ENCODE data around the gene DELE1.
A peak's percentile ranks its signal among the peaks of the same experiment; 100 is the strongest.

Gene DELE1

DNA sequence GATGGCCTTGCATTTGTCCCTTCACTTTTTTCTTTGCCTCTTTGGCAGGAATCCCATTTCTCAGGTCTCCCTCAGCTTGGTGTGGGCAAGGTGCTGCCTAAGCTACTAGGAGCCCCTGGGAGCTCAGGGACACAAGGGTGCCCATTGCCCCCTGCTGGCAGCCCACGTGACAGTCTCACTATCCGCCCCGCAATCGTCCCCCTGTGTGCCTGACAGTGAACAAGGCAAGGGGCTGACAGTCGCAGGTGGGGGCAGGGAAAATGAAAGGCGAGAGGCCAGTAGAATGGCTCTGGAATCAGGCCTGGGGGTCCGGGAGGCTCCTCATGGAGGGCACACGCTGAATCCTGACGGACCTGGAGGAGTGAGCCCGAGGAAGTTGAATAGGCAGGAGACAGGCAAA is 36.3 kb downstream of the DELE1 start:
- DNase-seq, result peak; percentile 26

DNA sequence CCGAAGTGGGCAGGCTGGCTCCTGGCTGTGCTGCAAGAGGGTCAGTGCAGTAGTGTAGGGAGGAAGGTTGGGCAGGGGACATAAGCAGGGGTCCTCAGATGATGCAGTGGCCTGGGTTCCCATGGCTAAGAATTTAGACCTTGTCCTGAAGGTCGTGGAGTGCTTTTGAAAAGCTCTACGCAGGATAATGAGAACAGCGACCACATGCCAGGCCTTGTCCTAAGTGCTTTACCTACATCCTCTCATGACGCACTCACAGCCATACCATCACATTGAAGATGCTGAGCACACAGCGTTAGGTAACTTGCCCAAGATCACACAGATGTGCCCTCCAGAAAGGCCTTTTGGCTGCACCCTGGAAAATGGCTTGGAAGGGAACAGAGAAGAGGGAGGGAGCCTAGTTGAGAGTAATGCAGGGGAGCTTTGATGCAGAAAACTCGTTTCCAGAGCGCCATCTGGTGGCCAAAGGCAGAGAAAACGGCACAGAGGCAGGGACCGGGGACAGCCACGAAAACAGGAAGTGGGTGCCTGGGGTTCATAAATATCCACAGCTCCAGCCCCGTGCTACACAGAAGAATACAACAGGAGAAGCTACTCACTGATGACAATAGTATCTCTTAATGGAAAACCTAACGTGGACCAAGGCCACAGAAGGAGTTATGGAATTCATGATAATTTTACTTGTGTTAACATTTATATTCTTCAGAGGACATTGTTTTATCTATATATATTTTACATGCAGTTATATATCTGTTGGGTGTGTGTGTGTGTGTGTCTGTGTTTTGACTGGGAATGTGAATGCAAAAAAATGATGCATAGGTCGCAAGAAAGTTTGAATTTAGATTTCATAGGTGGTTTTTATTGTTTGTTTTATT is 37.0 kb downstream of the DELE1 start:
- peak; percentile 92 for DNase-seq

DNA sequence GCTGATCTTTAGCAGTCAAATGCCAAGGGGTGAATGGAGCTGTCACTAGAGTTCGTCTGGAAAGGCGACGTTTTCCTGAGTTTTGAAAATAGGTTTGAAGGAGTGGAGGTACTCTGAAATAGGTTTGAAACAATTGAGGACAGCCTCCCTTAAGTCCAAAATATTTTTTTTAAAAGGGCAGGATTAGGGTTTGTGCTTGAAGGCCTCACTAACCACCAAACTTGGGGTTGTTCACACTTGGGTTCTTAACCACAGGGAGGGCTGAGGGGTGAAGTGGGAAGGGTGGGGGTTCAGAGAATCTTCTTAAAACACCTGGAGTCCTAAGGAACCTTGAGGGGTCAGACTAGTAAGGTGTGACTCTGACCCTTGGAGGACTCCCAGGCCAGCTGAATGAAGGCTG is 37.8 kb downstream of the DELE1 start:
- no peak for DNase-seq

DNA sequence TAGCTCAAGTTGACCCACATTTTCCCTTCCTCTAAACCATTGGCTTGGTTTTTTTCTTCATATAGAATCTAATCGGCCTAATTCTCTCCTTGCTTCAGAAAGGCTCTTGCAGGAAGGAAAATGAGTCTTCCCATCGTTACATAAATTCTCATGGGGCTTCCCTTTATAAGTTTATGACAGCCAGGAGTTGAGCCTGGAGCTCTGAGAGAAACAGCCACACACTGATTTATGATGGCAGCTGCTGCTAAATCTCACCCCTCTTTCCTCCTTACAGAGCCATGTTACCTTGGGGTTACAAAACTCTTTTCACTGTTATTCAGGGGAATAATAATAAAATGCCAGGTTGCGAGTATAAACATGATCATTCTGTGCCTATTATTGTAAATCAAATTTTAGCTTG is 40.0 kb downstream of the DELE1 start:
- no peak for DNase-seq

DNA sequence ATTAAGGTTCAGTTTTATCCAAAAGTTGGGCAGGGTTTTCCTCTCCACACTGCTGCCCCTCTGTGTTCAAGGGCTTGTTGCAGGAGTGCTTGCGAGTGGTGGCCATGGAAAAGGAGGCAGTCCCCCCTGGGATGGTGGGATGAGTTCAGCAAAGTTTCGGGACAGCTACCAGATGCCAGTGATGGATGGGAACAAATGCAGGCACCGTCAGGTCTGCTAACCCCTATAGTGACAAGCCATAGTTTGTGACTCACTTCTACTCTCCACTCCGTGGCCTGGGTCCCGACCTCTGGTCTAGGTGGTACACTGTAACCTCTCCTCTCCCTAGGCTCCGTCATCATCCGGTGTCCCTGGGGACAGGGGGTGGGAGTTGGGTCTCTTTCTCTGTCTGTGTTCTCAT is 41.4 kb downstream of the DELE1 start:
- DNase-seq, result no peak

DNA sequence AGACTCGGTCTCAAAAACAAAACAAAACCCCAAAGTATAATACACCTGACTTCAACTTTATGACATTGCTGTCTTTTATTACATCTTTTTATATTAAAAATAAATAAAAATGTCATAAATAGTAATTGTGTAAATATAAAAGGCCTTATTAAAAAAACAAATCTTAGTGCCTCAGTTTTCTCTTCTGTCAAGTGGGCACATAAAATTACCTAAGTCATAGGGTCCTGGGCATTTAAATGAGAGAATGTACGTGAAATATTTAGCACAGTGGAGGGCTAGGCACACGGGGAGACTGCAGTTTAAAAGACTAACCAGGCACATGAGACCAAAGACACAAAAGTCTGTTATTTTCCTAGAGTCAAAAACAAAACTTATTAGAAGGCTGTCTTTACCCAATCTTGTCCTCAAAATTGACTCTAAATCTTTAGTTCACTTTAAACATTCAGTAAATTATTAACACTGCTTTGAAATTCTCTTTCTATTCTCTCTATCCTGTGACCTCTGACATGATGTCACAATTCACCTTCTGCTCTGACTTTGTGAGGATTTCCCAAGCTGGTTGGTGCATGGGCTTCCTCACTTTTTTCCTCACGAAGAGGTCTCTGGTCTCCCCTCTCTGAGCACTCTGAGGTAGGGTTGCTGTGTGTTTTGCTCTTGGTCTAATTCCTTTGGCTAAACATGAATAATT is 42.7 kb downstream of the DELE1 start:
- DNase-seq, result no peak

DNA sequence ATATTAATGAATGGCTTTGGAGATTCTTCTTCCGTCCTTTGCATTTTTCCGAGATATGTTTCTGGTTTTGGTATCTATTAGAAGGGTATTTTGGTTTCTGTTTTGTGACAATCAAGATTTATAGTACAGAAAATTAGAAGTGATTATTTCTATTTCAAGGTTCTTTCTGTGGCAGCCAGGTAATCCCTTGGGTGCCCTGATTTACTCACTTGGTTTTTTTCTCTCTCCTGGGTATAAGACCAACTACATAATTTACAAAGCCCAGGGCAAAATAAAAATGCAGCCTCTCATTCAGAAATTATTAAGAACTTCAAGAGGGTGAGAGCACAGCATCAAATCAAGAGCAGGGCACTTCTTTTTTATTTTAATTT is 43.3 kb downstream of the DELE1 start:
- no peak for DNase-seq

DNA sequence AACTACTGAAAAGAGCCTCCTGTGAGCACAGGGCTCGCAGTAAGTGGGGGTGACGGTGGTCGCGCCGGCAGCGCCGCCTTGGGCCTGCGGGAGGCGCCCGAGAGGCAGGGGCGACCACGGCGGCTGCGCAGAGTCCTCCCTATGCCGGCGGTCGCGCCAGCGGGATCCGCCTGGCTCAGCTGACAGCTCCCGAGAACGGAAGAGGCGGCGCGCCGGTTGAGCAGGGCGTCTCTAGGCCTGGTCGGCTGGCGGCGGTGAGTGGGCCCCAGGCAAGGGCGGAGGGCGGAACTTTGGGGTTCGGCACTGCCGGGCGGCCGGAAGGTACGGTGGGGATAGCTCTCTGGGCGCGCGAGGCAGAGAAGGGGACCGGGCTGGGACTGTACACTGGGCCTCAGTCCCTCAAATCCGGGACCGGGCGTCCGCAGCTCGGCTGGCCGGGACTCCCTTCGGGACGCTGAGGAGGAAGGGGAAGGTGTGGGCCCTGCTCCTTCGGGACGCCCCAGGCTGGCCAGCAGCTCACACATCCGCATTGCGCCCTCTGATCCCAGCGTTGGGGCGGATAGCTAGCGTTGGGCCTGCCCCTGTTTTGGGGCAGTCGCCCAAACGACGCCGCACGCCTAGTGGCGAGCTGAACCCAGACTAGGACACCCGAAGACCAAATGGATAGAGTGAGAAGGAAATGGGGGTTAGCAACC is 45.4 kb downstream of the DELE1 start, which contains the start of gene RNF14:
Gene RNF14 (plus strand): TSS at position 192 of the 695 bp plus-strand sequence. CDS start 4,484 bp downstream, outside the sequence.
- peak; percentile 94 for DNase-seq

DNA sequence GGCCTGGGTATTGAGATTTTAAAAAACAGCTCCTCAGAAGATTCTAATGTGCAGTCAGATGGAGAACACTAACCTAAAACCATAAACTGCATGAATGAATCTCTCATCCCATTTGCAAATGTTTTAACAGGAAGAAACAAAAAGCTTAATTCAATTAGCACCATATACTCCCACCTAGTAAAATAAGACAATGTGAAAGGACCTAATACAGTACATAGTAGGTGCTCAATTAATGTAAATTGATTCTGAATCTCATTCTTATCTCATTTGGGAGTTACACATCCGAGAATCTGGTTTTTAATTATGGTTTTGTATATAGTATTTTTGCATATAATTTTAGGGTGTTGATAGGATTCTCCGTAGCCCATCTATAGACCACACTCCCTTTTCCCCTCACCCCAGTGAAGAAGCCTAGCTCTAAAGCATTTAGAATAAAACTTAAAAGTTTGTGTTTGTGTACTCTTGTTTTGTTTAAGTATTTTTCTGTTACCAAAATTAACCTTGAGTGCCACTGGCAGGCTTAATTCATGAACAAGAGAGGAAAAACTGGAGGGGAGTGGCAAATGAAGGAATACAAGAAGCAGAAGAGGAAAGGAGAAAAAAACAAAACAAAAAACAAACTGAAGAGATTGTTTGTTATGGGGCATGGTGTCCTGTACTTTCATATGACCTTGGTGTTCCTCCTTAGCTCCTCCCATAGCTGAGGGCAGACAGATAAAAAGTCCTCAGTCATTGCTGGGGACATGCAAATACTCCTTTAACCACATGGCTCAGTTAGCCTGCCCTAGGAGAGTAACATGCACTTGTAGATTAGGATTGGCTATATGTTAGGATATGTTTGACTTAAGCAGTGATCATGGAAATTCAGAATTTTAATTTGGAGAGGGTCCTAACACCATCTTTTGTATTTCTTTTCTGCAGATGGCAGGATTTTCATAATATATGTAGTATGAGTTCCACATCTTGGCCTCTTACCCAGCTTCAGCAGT is 46.4 kb downstream of the DELE1 start:
- no peak for DNase-seq

DNA sequence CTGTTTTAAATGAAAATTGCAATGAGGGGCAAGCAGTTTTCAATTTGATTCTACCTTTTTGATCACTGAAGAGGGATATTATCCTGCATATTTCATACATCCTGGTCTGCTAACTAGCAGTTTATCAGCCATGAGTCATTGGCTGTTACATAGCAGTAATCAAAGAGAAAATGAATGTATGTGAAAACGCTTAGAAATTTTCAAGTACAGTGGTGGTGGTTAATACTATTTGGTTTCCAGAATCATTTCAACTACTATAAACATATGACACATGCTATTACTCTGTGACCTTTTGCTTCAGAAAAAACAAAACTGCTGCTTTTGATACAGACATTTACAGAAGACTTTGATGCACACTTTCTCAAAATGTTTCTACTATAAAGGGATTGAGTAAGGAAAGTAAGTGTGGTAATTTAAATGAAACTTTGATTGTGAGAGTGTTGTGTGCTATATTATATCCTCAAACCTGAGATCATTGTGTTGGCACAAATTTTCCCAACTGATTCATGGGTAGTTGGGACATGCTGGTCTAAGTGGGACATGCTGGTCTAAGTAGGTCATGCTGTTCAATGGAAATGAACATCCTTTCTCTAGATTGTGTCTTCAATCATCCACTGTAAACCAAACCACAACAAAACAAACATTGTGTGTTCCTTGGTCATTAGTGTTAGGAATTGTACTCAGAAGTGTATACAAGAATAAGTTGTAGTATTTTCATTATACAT is 50.4 kb downstream of the DELE1 start:
- no peak for DNase-seq

DNA sequence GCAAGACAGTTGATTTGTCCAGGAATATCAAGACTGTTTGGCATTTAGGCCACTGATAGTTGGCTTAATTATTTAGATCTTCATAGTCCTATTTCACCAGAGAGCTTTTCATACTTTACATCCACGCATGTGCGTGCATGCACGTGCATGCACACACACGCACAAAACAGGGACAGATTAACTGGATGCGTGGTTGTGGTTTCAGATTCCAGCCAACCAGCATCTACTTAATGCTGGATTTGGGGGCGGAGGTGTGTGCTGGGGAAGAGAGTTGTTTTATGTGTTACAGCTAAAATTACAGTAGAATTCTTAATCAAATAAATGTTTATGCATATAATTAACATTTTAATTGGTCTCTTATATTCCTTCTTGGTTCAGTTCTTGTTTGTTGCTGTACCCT is 52.5 kb downstream of the DELE1 start:
- DNase-seq, result no peak

DNA sequence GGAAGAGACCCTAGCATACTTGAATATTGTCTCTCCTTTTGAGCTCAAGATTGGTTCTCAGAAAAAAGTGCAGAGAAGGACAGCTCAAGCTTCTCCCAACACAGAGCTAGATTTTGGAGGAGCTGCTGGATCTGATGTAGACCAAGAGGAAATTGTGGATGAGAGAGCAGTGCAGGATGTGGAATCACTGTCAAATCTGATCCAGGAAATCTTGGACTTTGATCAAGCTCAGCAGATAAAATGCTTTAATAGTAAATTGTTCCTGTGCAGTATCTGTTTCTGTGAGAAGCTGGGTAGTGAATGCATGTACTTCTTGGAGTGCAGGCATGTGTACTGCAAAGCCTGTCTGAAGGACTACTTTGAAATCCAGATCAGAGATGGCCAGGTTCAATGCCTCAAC is 54.7 kb downstream of the DELE1 start:
- DNase-seq, result no peak

DNA sequence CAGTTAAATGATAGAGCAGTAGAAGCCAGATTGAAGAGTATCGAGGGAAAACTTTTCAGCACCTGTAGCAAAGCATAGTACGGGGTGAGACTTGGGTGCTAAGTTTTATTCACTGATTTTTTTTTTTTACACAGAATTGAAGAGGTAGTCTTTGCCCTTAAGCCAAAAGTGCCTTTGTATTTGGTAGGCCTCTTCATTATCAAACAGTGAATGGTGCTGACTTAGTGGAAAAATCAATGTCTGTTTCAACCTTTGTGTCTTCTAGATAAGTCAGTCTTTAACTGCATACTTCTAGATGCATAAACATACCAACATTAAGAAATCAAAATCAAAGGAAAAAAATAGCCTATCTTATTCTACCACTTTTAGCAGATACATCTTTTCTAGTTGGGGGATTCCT is 59.0 kb downstream of the DELE1 start:
- DNase-seq, result no peak

DNA sequence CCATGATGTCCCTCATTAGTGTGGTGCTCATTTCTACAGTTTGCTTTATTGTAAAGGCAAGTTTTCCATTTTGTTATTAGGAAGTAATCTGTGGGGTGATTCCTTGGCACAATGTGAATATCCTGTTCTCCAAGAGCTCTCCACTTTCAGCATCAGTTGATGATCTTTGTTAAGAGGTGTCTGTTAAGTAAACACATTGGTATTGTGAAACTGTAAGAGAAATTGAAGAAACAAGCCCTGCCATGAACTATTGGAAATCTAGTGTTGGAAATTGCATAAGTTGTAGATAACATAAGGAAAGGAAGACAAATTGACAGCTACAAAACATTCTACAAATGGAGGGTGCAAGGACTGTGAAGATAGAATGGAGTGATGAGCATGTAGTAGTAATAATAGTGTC is 62.4 kb downstream of the DELE1 start:
- no peak for DNase-seq

DNA sequence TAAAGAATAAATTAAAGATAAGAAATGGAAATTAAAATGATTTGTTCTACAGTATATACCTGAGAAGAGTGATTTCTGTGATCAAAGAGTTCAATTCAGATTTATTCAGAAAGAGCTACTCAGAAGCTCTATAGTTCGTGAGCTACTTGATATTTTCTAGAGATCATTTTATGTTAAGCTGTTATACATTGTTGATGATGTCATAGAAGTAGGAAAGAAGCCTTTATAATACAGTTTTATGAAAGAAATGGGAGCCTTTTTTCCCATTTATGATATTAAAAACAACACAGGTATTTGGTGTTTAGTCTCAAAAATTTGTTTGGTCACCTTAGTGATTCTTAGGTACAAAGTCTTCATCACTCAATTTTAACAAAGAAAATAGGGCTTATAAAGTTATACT is 66.0 kb downstream of the DELE1 start:
- no peak for DNase-seq
